Pulmonary artery endothelial cell (primary cell): Measurements from ENCODE around the gene KNDC1. TPM values are rescaled to one million over a fixed set of nuclear protein-coding genes. Genes with fewer than 3 reads are reported as not detected.

Source experiments
- DNase-seq: peaks from one replicate; pipeline ENCODE4 v3.0.0-alpha.2; 2011; ENCODE audit warnings: low read depth, low spot score
- total RNA-seq: library from RNA; depleted of rRNA; stranded (reverse); fragments of >200 nt; gene quantifications from 2 replicates; pipeline ENCODE4 v1.2.3, GENCODE V29; 2014

The KNDC1 gene
- total RNA-seq, 1 donor from 2014 or later, result not detected

DNA sequence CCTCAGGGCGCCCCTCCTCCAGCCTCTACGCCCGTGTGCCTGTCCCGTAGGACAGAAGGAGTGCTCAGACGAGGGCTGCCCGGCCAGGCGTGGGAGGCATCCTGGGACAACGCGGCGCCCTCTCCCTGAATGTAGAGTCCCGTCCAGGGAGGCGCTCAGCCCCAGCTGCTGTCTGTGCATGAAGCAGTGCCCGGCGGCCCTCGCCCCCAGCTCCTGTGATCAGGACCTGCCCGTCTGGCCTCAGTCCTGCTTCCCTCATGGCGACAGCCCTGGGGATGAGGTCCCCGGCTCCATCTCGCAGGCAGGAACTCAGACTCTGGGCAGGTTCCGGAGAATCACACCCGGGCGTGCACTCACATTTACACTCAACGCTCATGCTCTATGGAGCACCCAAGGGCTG, 45.1 kb downstream of the KNDC1 start:
- no peak for DNase-seq

- DNase-seq, result no peak
Measured at GRCh38 chr10:133206356-133207040, 46.5 kb downstream of the KNDC1 start.

DNA sequence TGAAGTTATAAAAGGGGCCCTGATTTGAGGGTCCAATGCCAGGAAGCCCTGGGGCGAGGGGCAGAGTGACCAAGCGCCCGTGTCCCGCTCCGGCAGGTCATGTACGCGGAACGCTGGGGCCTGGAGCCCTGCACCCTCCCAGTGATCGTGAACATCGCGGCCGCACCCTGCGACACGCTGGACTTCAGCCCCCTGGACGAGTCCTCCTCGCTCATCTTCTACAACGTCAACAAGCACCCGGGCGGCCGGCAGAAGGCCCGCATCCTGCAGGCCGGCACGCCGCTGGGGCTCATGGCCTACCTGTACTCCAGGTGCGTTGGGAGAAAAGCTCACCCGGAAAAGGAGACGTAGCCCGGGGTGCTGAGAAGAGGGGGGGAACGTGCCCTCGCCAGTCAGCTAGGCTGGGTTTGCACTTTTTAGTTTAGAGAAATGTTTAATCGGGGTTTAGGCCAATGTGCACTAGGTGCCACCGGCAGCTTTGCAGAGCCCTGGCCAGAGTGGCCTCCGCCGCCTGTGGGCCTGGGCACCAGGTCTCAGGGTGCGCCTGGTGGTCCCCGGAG, 47.1 kb downstream of the KNDC1 start:
- DNase-seq, result no peak

DNA sequence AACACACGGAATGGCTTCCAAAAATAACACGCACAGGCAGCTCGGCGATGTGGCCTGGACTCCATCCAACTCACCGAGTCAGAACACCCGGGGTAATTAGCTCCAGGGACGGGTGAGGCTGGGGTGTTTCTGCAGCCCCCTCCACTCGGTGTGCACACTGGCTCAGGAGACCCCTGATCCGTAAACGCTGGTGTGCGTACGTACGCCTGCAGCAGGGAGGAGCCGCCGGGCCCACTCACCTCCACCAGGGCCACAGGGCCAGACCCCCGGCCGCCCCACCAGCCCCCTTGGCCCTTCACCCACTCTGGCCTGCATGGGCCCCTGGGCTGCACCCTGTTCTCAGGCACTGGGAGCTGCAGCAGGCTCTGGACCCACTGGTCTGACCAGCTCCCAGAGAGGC, 47.6 kb downstream of the KNDC1 start:
- DNase-seq, result no peak

- DNase-seq, result no peak
Measured at GRCh38 chr10:133208466-133208865, 48.4 kb downstream of the KNDC1 start.

DNA sequence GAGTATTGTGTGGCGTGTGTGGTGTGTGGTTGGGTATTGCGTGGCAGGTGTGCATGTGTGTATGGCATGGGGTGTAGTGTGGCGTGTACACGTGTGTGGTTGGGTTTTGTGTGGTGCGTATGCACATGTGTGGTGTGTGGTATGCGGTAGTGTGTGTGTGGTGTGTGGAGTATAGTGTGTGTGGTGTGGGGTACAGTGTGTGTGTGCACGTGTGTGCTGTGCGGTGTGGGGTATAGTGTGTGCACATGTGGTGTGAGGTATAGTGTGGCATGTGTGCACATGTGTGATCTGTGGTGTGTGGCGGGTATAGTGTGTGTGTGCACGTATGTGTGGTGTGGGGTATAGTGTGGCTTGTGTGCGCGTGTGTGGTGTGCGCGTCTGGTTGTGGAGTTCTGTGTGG, 49.1 kb downstream of the KNDC1 start:
- no peak for DNase-seq

DNA sequence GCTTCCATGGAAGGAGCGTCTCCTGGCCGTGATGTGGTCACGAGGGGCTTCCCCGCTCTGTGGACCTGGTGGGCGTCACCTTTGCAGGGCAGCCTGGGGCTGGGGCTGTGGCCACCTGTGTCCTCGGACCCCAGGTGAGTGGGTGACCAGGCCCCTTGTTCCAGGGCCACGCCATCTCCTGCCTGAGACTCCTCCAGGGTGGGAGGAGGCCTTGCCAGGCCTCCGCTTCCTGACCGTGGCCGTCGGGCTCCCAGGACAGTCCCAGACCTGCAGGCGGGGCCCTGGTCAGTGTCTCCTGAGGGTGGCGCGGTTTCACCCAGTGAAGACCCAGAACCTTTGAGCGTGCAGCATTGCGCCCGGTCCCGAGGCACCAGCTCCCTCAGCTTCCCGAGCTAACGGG, 49.6 kb downstream of the KNDC1 start:
- DNase-seq, result no peak

- no peak for DNase-seq
Measured at GRCh38 chr10:133210398-133211140, 50.5 kb downstream of the KNDC1 start.

GRCh38 chr10:133211141-133211830, 51.3 kb downstream of the KNDC1 start:
- no peak for DNase-seq

DNA sequence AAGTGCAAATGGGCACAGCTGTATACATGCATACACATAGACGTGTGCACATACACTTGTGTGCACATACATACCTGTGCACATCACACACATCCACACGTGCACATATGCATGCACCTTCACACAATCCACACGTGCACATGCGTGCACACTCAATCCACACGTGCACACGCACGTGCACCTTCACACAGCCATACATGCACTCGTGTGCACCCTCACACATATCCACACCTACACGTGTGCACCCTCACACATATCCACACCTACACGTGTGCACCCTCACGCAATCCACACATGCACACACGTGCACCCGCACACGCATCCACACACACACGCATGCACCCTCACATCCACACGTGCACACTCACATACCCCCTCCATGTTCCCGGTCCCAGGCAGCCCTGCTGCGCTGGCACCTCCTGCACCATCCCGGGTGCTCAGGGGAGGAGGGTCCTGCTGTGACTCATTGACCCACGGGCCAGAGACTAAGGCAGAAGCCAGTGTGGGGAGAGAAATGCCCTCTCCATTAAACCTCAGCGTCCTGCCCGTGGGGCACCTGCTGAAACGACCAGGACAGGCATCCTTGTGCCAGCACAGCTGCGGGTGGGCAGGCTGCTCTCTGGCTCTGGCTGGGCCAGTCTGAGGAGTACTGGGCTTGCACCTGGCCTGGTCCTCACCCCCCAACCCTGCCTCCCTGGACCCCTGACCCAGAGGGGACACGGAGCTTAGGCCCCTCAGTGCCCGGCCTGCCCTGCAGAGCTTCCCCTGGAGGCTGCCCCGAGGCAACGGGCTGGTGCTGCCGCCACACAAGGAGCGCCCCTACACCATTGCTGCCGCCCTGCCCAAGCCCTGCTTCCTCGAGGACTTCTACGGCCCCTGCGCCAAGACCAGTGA, 52.2 kb downstream of the KNDC1 start:
- DNase-seq, result no peak

DNA sequence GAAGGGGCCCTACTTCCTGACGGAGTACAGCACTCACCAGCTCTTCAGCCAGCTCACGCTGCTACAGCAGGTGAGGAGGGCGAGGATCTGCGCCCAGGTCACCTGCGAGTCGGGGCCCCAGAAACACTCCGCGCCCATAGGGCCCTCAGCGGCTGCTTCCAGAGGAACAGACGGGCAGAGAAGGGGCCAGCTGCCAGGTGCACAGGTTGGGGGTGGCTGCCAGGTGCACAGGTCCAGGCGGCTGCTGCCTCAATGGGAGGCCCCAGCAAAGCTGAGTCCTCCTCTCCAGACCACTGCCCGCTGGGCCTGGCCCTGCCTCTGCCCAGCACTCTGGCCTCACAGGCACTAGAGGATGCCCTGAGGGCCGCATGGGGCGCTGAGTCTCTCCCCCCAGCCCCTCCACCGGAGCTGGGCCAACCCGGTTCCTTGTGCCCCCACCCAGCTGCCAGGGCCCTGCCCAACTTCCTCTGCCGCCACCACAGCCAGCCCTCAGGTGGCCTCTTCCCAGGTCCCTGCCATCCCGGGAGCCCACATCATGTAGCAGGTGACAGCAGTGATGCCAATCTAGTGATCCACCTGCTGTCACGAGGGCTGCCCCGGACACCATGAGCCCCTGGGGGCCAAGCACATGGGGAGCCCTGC, 53.0 kb downstream of the KNDC1 start:
- no peak for DNase-seq

GRCh38 chr10:133213641-133214467, 53.8 kb downstream of the KNDC1 start:
- DNase-seq, result no peak

DNA sequence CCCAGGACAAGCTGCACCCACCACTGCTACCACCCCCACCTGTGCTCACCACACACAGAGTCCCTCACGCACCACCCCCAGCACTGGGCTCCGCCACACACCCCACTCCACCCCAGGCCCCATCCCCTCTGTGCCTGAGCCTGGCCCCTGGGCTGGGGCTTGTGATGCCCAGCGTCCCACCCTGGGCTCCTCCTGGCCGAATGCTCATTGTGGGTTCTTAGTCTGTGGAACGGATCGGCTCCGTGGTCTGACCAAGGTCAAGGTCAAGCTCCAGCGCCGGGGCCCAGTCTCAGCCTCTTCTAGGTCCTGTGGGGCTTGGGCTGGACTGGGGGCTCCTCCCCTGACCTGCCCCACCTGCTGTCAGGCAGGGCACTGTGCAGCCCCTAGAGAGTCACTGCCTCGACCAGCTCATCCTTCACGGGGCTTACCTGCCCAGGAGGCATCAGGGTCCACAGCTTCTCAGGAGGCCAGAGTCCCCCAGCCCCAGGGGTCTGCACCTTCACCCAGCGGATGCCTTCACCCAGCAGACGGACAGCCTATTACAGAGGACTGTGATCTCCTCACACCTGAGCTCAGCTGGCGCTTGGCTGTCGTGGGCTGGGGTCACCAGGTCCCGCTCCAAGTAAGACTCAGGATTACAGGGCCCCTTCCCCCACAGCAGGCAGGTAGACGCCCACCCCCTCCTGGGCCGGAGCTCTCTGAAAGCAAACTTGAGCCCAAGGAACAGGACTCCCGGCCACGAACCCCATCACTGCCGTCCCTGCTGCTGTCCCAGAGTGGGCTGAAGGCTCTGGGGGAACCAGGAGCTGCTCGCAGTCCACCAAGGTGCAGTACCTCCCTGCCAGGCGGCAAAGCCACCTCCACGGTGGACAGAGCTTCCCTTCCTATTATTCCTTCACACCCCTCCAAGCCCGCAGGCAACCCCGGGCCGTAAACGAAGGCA, 54.7 kb downstream of the KNDC1 start:
- no peak for DNase-seq

- no peak for DNase-seq
Measured at GRCh38 chr10:133215586-133215985, 55.6 kb downstream of the KNDC1 start.

DNA sequence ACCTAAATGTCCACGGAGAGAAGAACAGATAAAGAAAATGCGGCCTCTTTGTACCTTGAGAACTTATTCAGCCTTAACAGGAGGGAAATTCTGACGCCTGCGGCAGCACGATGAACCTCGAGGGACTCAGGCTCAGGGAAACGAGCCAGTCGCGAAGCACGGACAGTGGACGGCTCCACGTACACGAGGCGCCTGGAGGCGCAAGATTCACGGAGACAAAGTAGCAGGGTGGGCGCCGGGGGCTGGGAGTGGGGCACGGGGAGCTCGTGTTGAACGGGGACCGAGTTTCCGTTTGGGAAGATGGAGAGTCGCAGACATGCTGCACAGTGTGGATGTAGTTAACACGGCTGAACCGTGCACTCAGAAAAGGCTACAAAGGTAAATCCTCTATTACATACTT, 56.8 kb downstream of the KNDC1 start:
- DNase-seq, result no peak

- DNase-seq, result no peak
Measured at GRCh38 chr10:133217800-133218589, 58.0 kb downstream of the KNDC1 start.

- DNase-seq, result no peak
Measured at GRCh38 chr10:133218891-133219290, 58.9 kb downstream of the KNDC1 start.

- no peak for DNase-seq
Measured at GRCh38 chr10:133219782-133220181, 59.8 kb downstream of the KNDC1 start.
